Parathyroid adenoma (tissue), 2 donors: ENCODE results near the gene GANC.

Source experiments
- H2AFZ ChIP-seq: fragments of 300-600 bp; sonication (generic); one replicate; pipeline ENCODE4 v1.7.0; 2017; ENCODE audit warnings: antibody characterized with exemption, mild to moderate bottlenecking
- H3K27ac ChIP-seq: fragments of 300-600 bp; sonication (generic); one replicate; pipeline ENCODE4 v1.7.0; 2017
- H3K27me3 ChIP-seq: fragments of 300-600 bp; sonication (generic); one replicate; pipeline ENCODE4 v1.7.0; 2017; ENCODE audit warnings: low read length; ENCODE audit not compliant: control insufficient read depth, insufficient read depth
- H3K36me3 ChIP-seq: fragments of 300-600 bp; sonication (generic); one replicate; pipeline ENCODE4 v1.7.0; 2017; ENCODE audit warnings: low read length; ENCODE audit not compliant: control insufficient read depth, insufficient read depth
- H3K4me1 ChIP-seq: fragments of 300-600 bp; sonication (generic); one replicate; pipeline ENCODE4 v1.7.0; 2017; ENCODE audit warnings: control low read depth
- H3K4me2 ChIP-seq: fragments of 300-600 bp; sonication (generic); one replicate; pipeline ENCODE4 v1.7.0; 2017; ENCODE audit warnings: low read length
- H3K4me3 ChIP-seq: fragments of 300-600 bp; sonication (generic); one replicate; pipeline ENCODE4 v1.7.0; 2017; ENCODE audit warnings: low read depth, low read length
- H3K79me2 ChIP-seq: fragments of 300-600 bp; sonication (generic); one replicate; pipeline ENCODE4 v1.7.0; 2017; ENCODE audit warnings: control low read depth
- H3K9ac ChIP-seq: fragments of 300-600 bp; sonication (generic); one replicate; pipeline ENCODE4 v1.7.0; 2017; ENCODE audit warnings: mild to moderate bottlenecking
- H3K9me3 ChIP-seq: fragments of 300-600 bp; sonication (generic); one replicate; pipeline ENCODE4 v1.7.0; 2017; ENCODE audit warnings: low read length; ENCODE audit not compliant: control insufficient read depth
- TF ChIP-seq, protein P1 (sequence below): fragments of 300-600 bp; sonication (generic); IDR thresholded peaks from one replicate; pipeline ENCODE4 v1.7.0; 2017; ENCODE audit warnings: antibody characterized with exemption, mild to moderate bottlenecking
- donor health status: primary hyperparathyroidism.

The GANC gene

GRCh38 chr15:42368096-42368495 lies 95.1 kb downstream of the GANC start:
- no peak overlapping the region for H3K27ac ChIP-seq
- TF ChIP-seq, protein P1, sequence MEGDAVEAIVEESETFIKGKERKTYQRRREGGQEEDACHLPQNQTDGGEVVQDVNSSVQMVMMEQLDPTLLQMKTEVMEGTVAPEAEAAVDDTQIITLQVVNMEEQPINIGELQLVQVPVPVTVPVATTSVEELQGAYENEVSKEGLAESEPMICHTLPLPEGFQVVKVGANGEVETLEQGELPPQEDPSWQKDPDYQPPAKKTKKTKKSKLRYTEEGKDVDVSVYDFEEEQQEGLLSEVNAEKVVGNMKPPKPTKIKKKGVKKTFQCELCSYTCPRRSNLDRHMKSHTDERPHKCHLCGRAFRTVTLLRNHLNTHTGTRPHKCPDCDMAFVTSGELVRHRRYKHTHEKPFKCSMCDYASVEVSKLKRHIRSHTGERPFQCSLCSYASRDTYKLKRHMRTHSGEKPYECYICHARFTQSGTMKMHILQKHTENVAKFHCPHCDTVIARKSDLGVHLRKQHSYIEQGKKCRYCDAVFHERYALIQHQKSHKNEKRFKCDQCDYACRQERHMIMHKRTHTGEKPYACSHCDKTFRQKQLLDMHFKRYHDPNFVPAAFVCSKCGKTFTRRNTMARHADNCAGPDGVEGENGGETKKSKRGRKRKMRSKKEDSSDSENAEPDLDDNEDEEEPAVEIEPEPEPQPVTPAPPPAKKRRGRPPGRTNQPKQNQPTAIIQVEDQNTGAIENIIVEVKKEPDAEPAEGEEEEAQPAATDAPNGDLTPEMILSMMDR, result no peak
- H2AFZ ChIP-seq, result no peak overlapping the region
- no peaks in the 10 kb centered on the region for H3K9me3 ChIP-seq
- H3K4me3 ChIP-seq, result no peak overlapping the region
- H3K79me2 ChIP-seq, result no peaks in the 10 kb centered on the region
- no peak overlapping the region for H3K4me2 ChIP-seq
- H3K4me1 ChIP-seq, result no peaks in the 10 kb centered on the region
- no peak overlapping the region for H3K9ac ChIP-seq
- no peaks in the 10 kb centered on the region for H3K36me3 ChIP-seq
- no peaks in the 10 kb centered on the region for H3K27me3 ChIP-seq

DNA sequence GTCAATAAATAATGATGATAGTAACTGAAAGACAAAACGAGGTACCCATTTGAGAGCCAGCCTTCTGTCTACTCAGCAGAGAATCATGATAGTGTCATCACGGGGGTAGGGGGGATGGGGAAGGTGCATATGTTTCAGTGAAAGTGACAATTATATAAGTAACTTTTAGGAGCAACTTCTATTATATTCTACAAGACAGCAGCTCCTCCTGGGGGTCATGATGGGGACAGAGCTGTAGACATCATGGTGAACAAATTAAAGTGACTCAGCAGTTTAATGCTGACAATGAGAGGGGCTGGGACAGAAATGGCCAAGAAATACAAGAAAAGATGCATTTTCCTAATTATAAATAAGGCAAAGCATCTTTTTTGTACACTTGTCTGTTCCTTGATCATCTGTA lies 98.1 kb downstream of the GANC start:
- H3K27ac ChIP-seq, result no peak overlapping the region

DNA sequence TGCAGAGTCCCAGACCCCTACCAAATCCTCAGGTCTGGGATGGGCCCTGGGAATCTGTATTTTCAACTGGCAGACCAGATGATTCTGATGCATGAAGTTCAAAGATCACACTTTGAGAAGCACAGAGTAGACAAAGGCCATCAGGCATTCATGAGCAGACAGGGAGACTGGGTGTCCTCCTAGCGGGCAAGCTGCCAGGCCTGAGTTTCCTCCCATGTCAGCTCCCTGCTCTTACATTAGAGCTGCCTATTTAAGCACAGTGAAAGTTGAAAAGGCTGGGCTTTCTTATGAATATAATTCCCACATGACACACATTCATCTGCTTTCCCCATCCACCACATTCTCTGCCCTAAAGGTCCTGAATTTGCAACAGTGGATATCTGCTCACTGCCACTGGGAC lies 100.3 kb downstream of the GANC start:
- Histone ChIP-seq H3K4me2 (no peak overlapping the region), H3K27ac (no peak overlapping the region), H3K27me3 (no peaks in the 10 kb centered on the region), H3K4me1 (no peaks in the 10 kb centered on the region), H3K9ac (no peak overlapping the region), H3K79me2 (no peaks in the 10 kb centered on the region), H3K36me3 (no peaks in the 10 kb centered on the region), H3K4me3 (no peak overlapping the region), H3K9me3 (no peaks in the 10 kb centered on the region), H2AFZ (no peak overlapping the region)
- TF ChIP-seq, protein P1, result no peak

More for the DNA sequence above, 98.1 kb downstream of the GANC start:
- no peaks in the 10 kb centered on the region for H3K36me3 ChIP-seq
- H2AFZ ChIP-seq, result no peak overlapping the region
- H3K4me1 ChIP-seq, result no peaks in the 10 kb centered on the region
- no peak overlapping the region for H3K4me3 ChIP-seq
- TF ChIP-seq, protein P1, result no peak
- H3K9me3 ChIP-seq, result no peaks in the 10 kb centered on the region
- no peak overlapping the region for H3K9ac ChIP-seq
- H3K4me2 ChIP-seq, result no peak overlapping the region
- H3K27me3 ChIP-seq, result no peaks in the 10 kb centered on the region
- no peaks in the 10 kb centered on the region for H3K79me2 ChIP-seq

DNA sequence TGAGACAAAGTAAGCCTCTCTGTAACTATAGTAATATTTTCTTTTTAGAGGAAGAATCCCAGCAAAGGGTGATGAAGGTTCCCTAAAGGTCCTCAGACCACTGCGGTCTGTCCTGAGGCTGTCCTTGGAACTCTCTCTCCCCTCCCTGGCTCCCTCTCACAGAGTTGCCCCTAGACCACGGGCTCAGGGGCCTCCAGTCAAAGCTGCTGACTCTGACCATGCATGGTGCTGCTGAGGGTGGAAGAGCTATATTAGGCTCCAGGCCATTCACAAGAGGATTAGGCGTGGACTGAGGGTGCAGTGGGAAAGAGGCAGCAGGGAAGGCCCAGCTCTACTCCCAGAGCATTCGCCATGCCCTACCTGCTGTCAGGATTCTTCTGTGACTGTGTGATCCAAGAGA lies 100.9 kb downstream of the GANC start:
- Histone ChIP-seq H3K4me3 (no peak overlapping the region), H3K4me2 (no peak overlapping the region), H3K27ac (no peak overlapping the region), H3K9ac (no peak overlapping the region), H3K36me3 (no peaks in the 10 kb centered on the region), H3K27me3 (no peaks in the 10 kb centered on the region), H3K9me3 (no peaks in the 10 kb centered on the region), H2AFZ (no peak overlapping the region), H3K79me2 (no peaks in the 10 kb centered on the region), H3K4me1 (no peaks in the 10 kb centered on the region)
- TF ChIP-seq, protein P1, result no peak

DNA sequence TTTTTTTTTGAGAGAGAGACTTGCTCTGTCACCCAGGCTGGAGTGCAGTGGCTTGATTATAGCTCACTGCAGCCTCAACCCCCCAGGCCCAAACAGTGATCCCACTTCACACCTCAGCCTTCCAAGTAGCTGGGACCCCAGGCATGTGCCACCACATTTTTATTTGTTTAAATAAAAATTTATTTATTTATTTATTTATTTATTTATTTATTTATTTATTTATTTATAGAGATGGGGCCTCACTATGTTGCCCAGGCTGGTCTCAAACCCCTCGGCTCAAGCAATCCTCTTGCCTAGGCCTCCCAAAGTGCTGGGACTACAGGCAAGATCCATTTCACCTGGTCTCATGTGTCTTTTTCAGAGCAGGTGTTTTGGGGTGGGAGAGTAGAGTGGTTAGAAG lies 101.8 kb downstream of the GANC start:
- Histone ChIP-seq H3K9ac (no peak overlapping the region), H3K79me2 (no peaks in the 10 kb centered on the region), H3K4me3 (no peak overlapping the region), H3K27me3 (no peaks in the 10 kb centered on the region), H3K36me3 (no peaks in the 10 kb centered on the region), H3K9me3 (no peaks in the 10 kb centered on the region), H3K4me1 (no peaks in the 10 kb centered on the region), H2AFZ (no peak overlapping the region), H3K27ac (no peak overlapping the region), H3K4me2 (no peak overlapping the region)
- TF ChIP-seq, protein P1, result no peak
